Measurements from ENCODE around the gene GIMAP6.
"Not testable (repeated sequence)": the region's sequence is repeated elsewhere in the genome, so short reads cannot be mapped to it uniquely, and the experiment has no call there.

GIMAP6 gene

GRCh38 chr7:150631866-150632864 is at the start of gene GIMAP6:
GIMAP6 (minus strand) TSS chr7:150632385; CDS start chr7:150630142, 2,243 bp downstream.
- no peak for DNase-seq (ENCODE audit: low read depth, low spot score)

GRCh38 chr7:150680364-150680763 is 48.2 kb upstream of the GIMAP6 start:
- DNase-seq (ENCODE audit: low read depth, low spot score), result not testable (repeated sequence)

GRCh38 chr7:150678601-150679000 is 46.4 kb upstream of the GIMAP6 start:
- DNase-seq (ENCODE audit: low read depth, low spot score), result not testable (repeated sequence)

GRCh38 chr7:150676854-150677253 is 44.7 kb upstream of the GIMAP6 start:
- not testable (repeated sequence) for DNase-seq (ENCODE audit: low read depth, low spot score)

GRCh38 chr7:150676276-150676675 is 44.1 kb upstream of the GIMAP6 start:
- DNase-seq (ENCODE audit: low read depth, low spot score), result not testable (repeated sequence)

GRCh38 chr7:150675714-150676113 is 43.5 kb upstream of the GIMAP6 start:
- no peak for DNase-seq (ENCODE audit: low read depth, low spot score)

GRCh38 chr7:150671798-150672585 is 39.8 kb upstream of the GIMAP6 start:
- not testable (repeated sequence) for DNase-seq (ENCODE audit: low read depth, low spot score)

- no peak for DNase-seq (ENCODE audit: low read depth, low spot score)
Observed at GRCh38 chr7:150668977-150669376, 36.8 kb upstream of the GIMAP6 start.

GRCh38 chr7:150668472-150668911 is 36.3 kb upstream of the GIMAP6 start:
- no peak for DNase-seq (ENCODE audit: low read depth, low spot score)

- DNase-seq (ENCODE audit: low read depth, low spot score), result no peak
Observed at GRCh38 chr7:150666412-150666811, 34.2 kb upstream of the GIMAP6 start.

GRCh38 chr7:150665896-150666295 is 33.7 kb upstream of the GIMAP6 start:
- DNase-seq (ENCODE audit: low read depth, low spot score), result no peak

- DNase-seq (ENCODE audit: low read depth, low spot score), result no peak
Observed at GRCh38 chr7:150665089-150665748, 33.0 kb upstream of the GIMAP6 start.

- DNase-seq (ENCODE audit: low read depth, low spot score), result no peak
Observed at GRCh38 chr7:150663802-150664494, 31.8 kb upstream of the GIMAP6 start.

- not testable (repeated sequence) for DNase-seq (ENCODE audit: low read depth, low spot score)
Observed at GRCh38 chr7:150662821-150663220, 30.6 kb upstream of the GIMAP6 start.

GRCh38 chr7:150660939-150661613 is 28.9 kb upstream of the GIMAP6 start:
- DNase-seq (ENCODE audit: low read depth, low spot score), result no peak

- DNase-seq (ENCODE audit: low read depth, low spot score), result no peak
Observed at GRCh38 chr7:150657526-150657925, 25.3 kb upstream of the GIMAP6 start.

GRCh38 chr7:150656047-150656446 is 23.9 kb upstream of the GIMAP6 start:
- no peak for DNase-seq (ENCODE audit: low read depth, low spot score)

- no peak for DNase-seq (ENCODE audit: low read depth, low spot score)
Observed at GRCh38 chr7:150654692-150655091, 22.5 kb upstream of the GIMAP6 start.

- no peak for DNase-seq (ENCODE audit: low read depth, low spot score)
Observed at GRCh38 chr7:150649080-150649385, 16.8 kb upstream of the GIMAP6 start.

GRCh38 chr7:150648353-150649079 is 16.3 kb upstream of the GIMAP6 start:
- no peak for DNase-seq (ENCODE audit: low read depth, low spot score)
